Thymus (tissue), 11 donors: Measurements from ENCODE around the gene DLG5. TPM values are rescaled to one million over a fixed set of nuclear protein-coding genes. Genes with fewer than 3 reads are reported as not detected.

Experiments
- DNase-seq, 9 donors: peaks; one replicate each; pipeline ENCODE4 v3.0.0-alpha.2; 2013; ENCODE audit warnings: low spot score in 9 of 9, low read depth in 6 of 9, missing footprints in 1 of 9
- H3K27ac ChIP-seq, 2 donors: one replicate each; pipeline ENCODE4 v1.5.1; 2013; ENCODE audit warnings: control low read depth in 1 of 2, low read depth in 1 of 2, low read length in 1 of 2, mild to moderate bottlenecking in 1 of 2, moderate library complexity in 1 of 2
- H3K27me3 ChIP-seq, 2 donors: one replicate each; pipeline ENCODE4 v1.5.1; 2013; ENCODE audit warnings: low read length in 1 of 2; ENCODE audit not compliant: control insufficient read depth in 2 of 2, insufficient read depth in 1 of 2
- H3K36me3 ChIP-seq, 2 donors: one replicate each; pipeline ENCODE4 v1.5.1; 2013; ENCODE audit warnings: low read length in 1 of 2, mild to moderate bottlenecking in 1 of 2, moderate library complexity in 1 of 2; ENCODE audit not compliant: control insufficient read depth in 2 of 2, insufficient read depth in 2 of 2
- H3K4me1 ChIP-seq, 2 donors: one replicate each; pipeline ENCODE4 v1.5.1; 2013; ENCODE audit warnings: low read length in 2 of 2; ENCODE audit not compliant: control insufficient read depth in 2 of 2, insufficient read depth in 2 of 2
- H3K4me3 ChIP-seq, 2 donors: one replicate each; pipeline ENCODE4 v1.5.1; 2013; ENCODE audit warnings: low read length in 2 of 2, control low read depth in 1 of 2, mild to moderate bottlenecking in 1 of 2
- H3K9me3 ChIP-seq, 2 donors: one replicate each; pipeline ENCODE4 v1.5.1; 2013; ENCODE audit warnings: low read length in 1 of 2, mild to moderate bottlenecking in 1 of 2; ENCODE audit not compliant: control insufficient read depth in 2 of 2, insufficient read depth in 1 of 2
- WGBS: extraction: QIAGEN DNeasy Blood & Tissue Kit; methylation state at CpG from one replicate; pipeline ENCODE4 v1.1.7; 2013; 5-methylcytosine and 5-hydroxymethylcytosine counted together
- polyA plus RNA-seq: library from polyadenylated mRNA; stranded (reverse); fragments of 200-250 nt; gene quantifications from one replicate; pipeline ENCODE4 v1.2.3, GENCODE V29; 2013
- total RNA-seq: library from RNA; stranded (reverse); fragments of 120-200 nt; gene quantifications from one replicate; pipeline ENCODE4 v1.2.4, GENCODE V29; 2013
- donor health status: healthy.

The DLG5 gene
- total and polyA plus RNA-seq, 2 donors, result 6.6 to 25.8 TPM

DNA sequence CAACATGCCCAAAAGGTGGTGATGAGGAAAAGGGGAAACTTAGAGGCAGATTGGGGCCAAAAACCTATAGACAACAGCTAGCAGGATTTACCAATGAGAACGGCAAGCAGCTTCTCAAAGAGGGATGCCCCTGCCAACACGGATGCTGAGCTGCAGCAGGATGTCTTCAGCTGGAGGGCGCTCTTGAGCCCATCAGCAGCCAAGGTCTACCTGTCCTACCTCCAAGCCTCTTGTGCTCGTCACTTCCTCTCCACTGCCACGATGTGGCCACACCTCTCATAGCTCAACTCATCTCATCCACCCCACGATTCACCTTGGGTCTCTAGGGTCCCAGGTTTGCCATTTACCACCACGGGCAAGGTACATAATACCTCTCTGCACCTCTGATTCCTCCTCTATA, 36.5 kb downstream of the DLG5 start:
- no peak overlapping the region for H3K27ac ChIP-seq
- H3K27me3 ChIP-seq, result no peaks in the 10 kb centered on the region
- H3K36me3 ChIP-seq, result no peaks in the 10 kb centered on the region
- no peak for DNase-seq
- H3K9me3 ChIP-seq, result no peaks in the 10 kb centered on the region
- H3K4me3 ChIP-seq, result no peak overlapping the region
- 94% methylated on average over 7 of the region's 7 CpGs for WGBS
- H3K4me1 ChIP-seq, result peaks cover 0 to 5% of the 10 kb centered on the region in 2 donors

DNA sequence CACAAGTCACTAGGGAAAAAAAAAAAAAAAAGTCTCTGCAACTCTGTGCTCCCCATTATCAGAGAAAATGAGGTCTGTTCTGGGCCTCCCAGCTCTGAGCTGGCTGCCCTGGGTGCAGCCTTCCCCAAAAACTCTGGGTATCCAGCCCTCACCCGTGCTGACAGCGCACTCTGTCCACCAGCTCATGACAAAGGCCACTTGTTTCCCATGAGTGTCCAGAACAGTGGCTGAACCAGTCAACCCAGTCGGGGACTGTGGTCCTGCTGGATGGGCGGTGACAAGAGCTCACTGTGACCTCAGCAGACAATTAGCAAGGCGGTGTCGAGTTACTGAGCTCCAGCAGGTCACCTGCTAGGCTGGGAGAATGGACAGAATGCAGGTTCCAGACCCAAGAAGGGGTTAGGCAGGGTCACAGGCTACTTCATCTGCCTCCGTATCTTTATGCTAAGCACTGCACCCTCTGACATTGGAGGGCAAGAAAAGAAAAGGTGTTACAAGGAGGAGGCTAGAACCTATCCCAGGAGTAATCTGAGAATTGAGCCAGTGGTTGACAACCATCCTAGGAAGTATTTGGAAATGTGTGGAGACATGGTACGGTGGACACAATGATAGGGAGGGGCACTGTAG, 37.2 kb downstream of the DLG5 start:
- Histone ChIP-seq H3K4me1 (peaks cover 0 to 2% of the 10 kb centered on the region in 2 donors), H3K27ac (no peak overlapping the region), H3K36me3 (no peaks in the 10 kb centered on the region), H3K27me3 (no peaks in the 10 kb centered on the region), H3K4me3 (no peak overlapping the region), H3K9me3 (no peaks in the 10 kb centered on the region)
- WGBS, result 93% methylated on average over 8 of the region's 8 CpGs
- no peak for DNase-seq

DNA sequence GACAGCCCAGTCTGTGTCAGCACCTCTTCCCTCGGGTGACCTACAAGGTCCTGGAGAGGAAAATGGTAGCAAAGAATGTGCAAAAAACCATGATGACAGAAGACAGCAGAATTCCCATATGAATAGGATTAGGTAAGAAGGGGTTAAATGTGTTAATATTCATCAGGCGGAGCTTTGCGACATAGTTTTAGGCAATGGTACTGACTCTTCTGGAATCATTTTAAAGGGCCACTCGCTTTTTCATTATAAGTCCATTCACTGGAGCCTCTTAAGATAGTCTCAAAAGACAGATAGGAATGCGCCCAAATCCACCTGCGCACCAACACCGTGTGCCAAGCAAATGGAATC, 38.2 kb downstream of the DLG5 start:
- H3K4me3 ChIP-seq, result no peak overlapping the region
- no peak for DNase-seq
- no peaks in the 10 kb centered on the region for H3K27me3 ChIP-seq
- no peak overlapping the region for H3K27ac ChIP-seq
- H3K4me1 ChIP-seq, result peaks cover 0 to 2% of the 10 kb centered on the region in 2 donors
- H3K36me3 ChIP-seq, result no peaks in the 10 kb centered on the region
- H3K9me3 ChIP-seq, result no peaks in the 10 kb centered on the region
- WGBS, result 96% methylated on average over 7 of the region's 7 CpGs

DNA sequence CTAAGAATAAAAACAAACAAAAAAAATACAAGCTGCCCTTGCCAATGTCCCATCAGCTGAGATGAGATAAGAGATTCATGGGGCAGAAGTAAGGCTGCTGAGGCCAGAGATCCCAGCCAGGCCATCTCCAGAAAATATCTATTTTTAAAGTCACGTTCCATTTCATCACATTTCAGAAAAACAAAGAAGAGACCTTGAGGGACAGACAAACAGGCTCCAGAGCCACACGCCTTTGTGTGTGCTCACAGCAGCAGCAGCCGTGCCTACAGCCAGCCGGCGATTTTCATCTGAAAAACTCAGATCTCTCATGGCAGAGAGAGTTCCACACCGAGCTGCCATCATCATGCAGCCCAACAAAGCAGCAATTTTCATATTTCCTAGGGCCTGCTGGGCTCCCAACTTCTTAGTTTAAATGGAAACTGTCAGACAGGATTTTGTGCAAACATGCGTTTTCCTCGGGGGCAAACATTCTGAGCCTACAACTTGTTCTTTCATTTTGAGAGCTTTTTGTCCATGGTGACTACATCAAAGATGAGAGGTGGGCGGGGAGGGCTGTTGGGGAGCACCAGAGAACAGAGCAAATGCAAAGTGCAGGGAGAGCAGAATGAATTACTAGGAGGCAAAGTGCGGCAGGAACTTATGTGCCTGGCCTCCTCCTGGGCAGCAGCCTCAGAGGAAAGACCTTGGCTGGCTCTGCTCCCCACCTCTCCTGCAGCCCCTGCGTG, 38.8 kb downstream of the DLG5 start:
- Histone ChIP-seq H3K4me1 (peaks cover 0 to 2% of the 10 kb centered on the region in 2 donors), H3K4me3 (no peak overlapping the region), H3K9me3 (no peaks in the 10 kb centered on the region), H3K27me3 (no peaks in the 10 kb centered on the region), H3K27ac (no peak overlapping the region), H3K36me3 (no peaks in the 10 kb centered on the region)
- WGBS, result 92% methylated on average over 11 of the region's 11 CpGs
- no peak for DNase-seq

DNA sequence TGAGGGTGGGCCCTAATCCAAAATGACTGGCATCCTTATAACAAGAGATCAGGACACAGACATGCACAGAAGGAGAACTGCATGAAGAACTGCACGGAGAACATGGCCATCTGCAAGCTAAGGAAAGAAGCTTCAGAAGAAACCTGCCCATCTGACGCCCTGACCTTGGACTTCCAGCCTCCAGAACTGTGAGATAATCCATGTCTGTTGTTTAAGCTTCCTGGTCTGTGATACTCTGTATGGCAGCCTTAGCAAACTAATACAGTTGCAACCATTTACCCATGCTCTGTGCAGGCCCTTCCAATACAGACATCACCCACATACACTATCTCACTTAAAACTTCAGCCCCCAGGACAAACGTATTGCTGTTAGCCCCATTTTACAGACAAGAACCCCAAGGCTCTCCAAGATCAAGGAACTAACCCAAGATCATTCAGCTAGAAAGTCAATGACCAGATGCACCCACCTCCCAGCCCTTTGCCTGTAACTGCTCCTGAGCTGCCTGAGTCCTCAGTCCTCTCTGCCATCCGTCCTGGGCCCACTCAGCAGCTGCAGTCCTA, 39.7 kb downstream of the DLG5 start:
- Histone ChIP-seq H3K27me3 (no peaks in the 10 kb centered on the region), H3K4me3 (no peak overlapping the region), H3K27ac (no peak overlapping the region), H3K9me3 (no peaks in the 10 kb centered on the region), H3K4me1 (peaks cover 0 to 2% of the 10 kb centered on the region in 2 donors), H3K36me3 (no peaks in the 10 kb centered on the region)
- no peak for DNase-seq
- WGBS, result 94% methylated on average over 4 of the region's 4 CpGs

DNA sequence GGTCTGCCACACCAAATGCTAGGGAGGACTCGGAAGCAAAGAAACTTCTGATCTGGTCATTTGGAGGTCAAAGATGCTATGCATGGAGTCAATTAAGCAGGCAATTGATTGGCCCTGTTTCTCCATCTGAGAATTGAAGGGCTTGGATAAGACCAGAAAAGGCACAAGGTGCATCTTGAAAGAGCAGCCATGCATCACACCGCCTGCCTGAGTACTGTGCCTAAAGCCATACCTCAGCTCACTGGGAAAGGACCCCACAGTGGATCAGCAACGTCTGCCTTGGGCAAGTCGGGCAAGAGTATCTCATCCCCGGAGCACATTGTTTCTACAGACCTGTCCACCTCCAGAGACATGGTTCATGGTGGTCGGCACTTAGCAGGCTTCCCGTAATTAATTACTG, 42.4 kb downstream of the DLG5 start:
- Histone ChIP-seq H3K4me3 (no peak overlapping the region), H3K9me3 (no peaks in the 10 kb centered on the region), H3K27me3 (no peaks in the 10 kb centered on the region), H3K27ac (no peak overlapping the region), H3K36me3 (no peaks in the 10 kb centered on the region), H3K4me1 (no peaks in the 10 kb centered on the region)
- no peak for DNase-seq
- WGBS, result 95% methylated on average over 7 of the region's 7 CpGs

DNA sequence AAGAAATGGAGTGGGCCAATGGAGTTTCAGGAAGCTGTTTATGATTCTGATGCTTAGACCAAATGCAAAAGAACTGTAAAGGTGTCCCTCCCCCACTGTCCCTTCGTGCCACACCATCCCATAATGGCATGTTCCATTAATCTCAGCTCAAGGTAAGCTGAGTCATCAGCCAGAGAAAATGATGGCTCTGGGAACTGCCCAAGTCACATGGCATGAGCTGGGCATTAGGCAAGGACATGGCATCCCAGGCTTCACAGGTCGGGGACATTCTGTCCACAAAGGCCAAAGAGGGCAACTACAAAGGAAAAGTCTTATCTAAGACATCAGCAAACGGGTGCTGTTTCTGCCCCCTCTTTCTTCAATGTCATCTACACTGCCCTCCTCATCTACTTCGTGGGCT, 44.9 kb downstream of the DLG5 start:
- peaks cover 0 to 6% of the 10 kb centered on the region in 2 donors for H3K27me3 ChIP-seq
- H3K4me3 ChIP-seq, result no peak overlapping the region
- H3K9me3 ChIP-seq, result no peaks in the 10 kb centered on the region
- H3K36me3 ChIP-seq, result no peaks in the 10 kb centered on the region
- H3K4me1 ChIP-seq, result peaks cover 0 to 13% of the 10 kb centered on the region in 2 donors
- no peak for DNase-seq
- WGBS, result 96% methylated on average over 4 of the region's 4 CpGs
- H3K27ac ChIP-seq, result no peak overlapping the region

DNA sequence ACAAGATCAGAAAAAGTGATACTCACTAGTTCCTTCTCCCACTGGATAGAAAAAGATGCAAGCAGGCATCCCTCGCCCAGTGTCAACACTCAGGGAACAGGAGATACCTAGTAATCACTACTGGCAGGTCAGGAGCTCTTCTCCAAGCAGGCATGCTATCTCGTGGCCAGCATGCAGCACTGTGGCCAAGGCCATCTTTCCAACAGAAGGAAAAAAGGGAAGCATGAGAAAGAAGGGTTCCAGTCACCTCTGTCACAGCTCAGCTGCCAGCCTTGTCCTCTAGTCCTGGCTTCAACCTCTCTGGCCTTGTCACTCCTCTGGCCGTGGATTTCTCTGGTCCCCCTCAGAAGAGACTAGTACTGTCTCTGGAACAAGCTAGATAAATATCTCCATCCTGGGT, 45.3 kb downstream of the DLG5 start:
- Histone ChIP-seq H3K27me3 (peaks cover 0 to 6% of the 10 kb centered on the region in 2 donors), H3K9me3 (no peaks in the 10 kb centered on the region), H3K36me3 (no peaks in the 10 kb centered on the region), H3K4me1 (peaks cover 0 to 13% of the 10 kb centered on the region in 2 donors), H3K27ac (no peak overlapping the region), H3K4me3 (no peak overlapping the region)
- DNase-seq, result no peak
- WGBS, result 95% methylated on average over 3 of the region's 3 CpGs

DNA sequence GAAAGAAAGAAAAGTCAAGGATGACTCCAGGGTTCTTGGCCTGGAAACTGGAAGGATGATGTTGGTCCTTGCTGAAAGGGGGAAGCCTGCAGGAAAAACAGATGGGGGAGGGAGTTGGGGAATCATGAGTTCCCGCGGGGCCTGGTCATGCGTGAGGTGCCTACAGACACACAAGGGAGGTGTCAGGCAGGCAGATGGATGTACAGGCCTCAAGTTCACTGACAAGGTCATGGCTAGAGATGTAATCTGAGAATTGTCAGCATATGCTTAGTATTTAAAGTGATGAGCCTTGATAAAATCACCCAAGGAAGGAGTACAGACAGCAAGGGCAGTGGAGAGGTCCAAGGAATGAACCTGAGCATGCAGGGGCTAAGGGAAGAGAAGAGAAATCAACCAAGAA, 46.8 kb downstream of the DLG5 start:
- Histone ChIP-seq H3K27me3 (peaks cover 0 to 6% of the 10 kb centered on the region in 2 donors), H3K9me3 (no peaks in the 10 kb centered on the region), H3K4me3 (no peak overlapping the region), H3K27ac (no peak overlapping the region), H3K36me3 (no peaks in the 10 kb centered on the region), H3K4me1 (peaks cover 0 to 13% of the 10 kb centered on the region in 2 donors)
- DNase-seq, result no peak
- WGBS, result 94% methylated on average over 3 of the region's 3 CpGs
